H9 (cell line): ENCODE measurements around the gene ARAP2. TPM values are rescaled to one million over a fixed set of nuclear protein-coding genes. Genes with fewer than 3 reads are reported as not detected.

Experiments used
- DNase-seq: peaks from one replicate; pipeline ENCODE4 v3.0.0-alpha.2; 2017
- H2AFZ ChIP-seq: one replicate; pipeline ENCODE4 v1.6.1; 2013; ENCODE audit warnings: mild to moderate bottlenecking, low read length, control low read depth, moderate library complexity
- H2AK5ac ChIP-seq: 2 replicates; pipeline ENCODE4 v1.6.1; 2013; ENCODE audit warnings: low read length, control low read depth, mixed read lengths; ENCODE audit not compliant: insufficient read length
- H2BK120ac ChIP-seq: one replicate; pipeline ENCODE4 v1.6.1; 2013; ENCODE audit warnings: low read depth, mild to moderate bottlenecking, low read length, control low read depth, inconsistent platforms; ENCODE audit not compliant: poor library complexity, severe bottlenecking
- H2BK12ac ChIP-seq: 2 replicates; pipeline ENCODE4 v1.6.1; 2013; ENCODE audit warnings: low read length, control low read depth, mixed read lengths, low read depth; ENCODE audit not compliant: insufficient read length
- H2BK15ac ChIP-seq: 2 replicates; pipeline ENCODE4 v1.6.1; 2013; ENCODE audit warnings: low read depth, low read length, control low read depth
- H2BK20ac ChIP-seq: one replicate; pipeline ENCODE4 v1.6.1; 2013; ENCODE audit warnings: low read depth, mild to moderate bottlenecking, low read length, control low read depth, inconsistent platforms; ENCODE audit not compliant: poor library complexity, severe bottlenecking
- H2BK5ac ChIP-seq: 2 replicates; pipeline ENCODE4 v1.6.1; 2013; ENCODE audit warnings: low read length, control low read depth, mixed read lengths; ENCODE audit not compliant: insufficient read length
- H3K14ac ChIP-seq: 2 replicates; pipeline ENCODE4 v1.6.1; 2013; ENCODE audit warnings: low read length, control low read depth; ENCODE audit not compliant: insufficient read depth
- H3K18ac ChIP-seq: 2 replicates; pipeline ENCODE4 v1.6.1; 2013; ENCODE audit warnings: low read depth, mild to moderate bottlenecking, mixed read lengths, low read length, control low read depth; ENCODE audit not compliant: insufficient read length
- H3K23ac ChIP-seq: 2 replicates; pipeline ENCODE4 v1.6.1; 2013; ENCODE audit warnings: low read length, control low read depth, mixed read lengths, low read depth; ENCODE audit not compliant: insufficient read length
- H3K23me2 ChIP-seq: 2 replicates; pipeline ENCODE4 v1.6.1; 2013; ENCODE audit warnings: low read depth, mild to moderate bottlenecking, mixed read lengths, low read length, control low read depth; ENCODE audit not compliant: insufficient read length, poor library complexity, severe bottlenecking
- H3K27ac ChIP-seq: 2 replicates; pipeline ENCODE4 v1.5.1; 2013; ENCODE audit warnings: low read length, control low read depth, mixed read lengths, low read depth; ENCODE audit not compliant: insufficient read length
- H3K27me3 ChIP-seq: 2 replicates; pipeline ENCODE4 v1.6.1; 2013; ENCODE audit warnings: low read length, control low read depth, inconsistent platforms; ENCODE audit not compliant: insufficient read depth
- H3K4ac ChIP-seq: 2 replicates; pipeline ENCODE4 v1.6.1; 2013; ENCODE audit warnings: low read depth, mild to moderate bottlenecking, control low read depth, inconsistent platforms, low read length, moderate library complexity
- H3K4me1 ChIP-seq: 2 replicates; pipeline ENCODE4 v1.6.1; 2013; ENCODE audit warnings: low read length, control low read depth, inconsistent platforms; ENCODE audit not compliant: insufficient read depth
- H3K4me2 ChIP-seq: 2 replicates; pipeline ENCODE4 v1.6.1; 2013; ENCODE audit warnings: low read length, control low read depth, mixed read lengths; ENCODE audit not compliant: insufficient read length, insufficient read depth
- H3K56ac ChIP-seq: 2 replicates; pipeline ENCODE4 v1.6.1; 2013; ENCODE audit warnings: low read depth, mild to moderate bottlenecking, mixed read lengths, low read length, control low read depth; ENCODE audit not compliant: insufficient read length
- H3K79me1 ChIP-seq: 2 replicates; pipeline ENCODE4 v1.6.1; 2013; ENCODE audit warnings: low read depth, mild to moderate bottlenecking, moderate library complexity, low read length, control low read depth, inconsistent platforms; ENCODE audit not compliant: insufficient read depth, poor library complexity, severe bottlenecking
- H3K79me2 ChIP-seq: 2 replicates; pipeline ENCODE4 v1.6.1; 2013; ENCODE audit warnings: low read length, control low read depth, inconsistent platforms; ENCODE audit not compliant: insufficient read depth
- H3K9ac ChIP-seq: 2 replicates; pipeline ENCODE4 v1.6.1; 2013; ENCODE audit warnings: low read length, control low read depth, mixed read lengths; ENCODE audit not compliant: insufficient read length; ENCODE audit errors: extremely low read depth
- H3K9me3 ChIP-seq: one replicate; pipeline ENCODE4 v1.6.1; 2013; ENCODE audit warnings: low read depth, low read length, inconsistent platforms; ENCODE audit not compliant: control insufficient read depth
- H3T11ph ChIP-seq: one replicate; pipeline ENCODE4 v1.6.1; 2013; ENCODE audit warnings: mild to moderate bottlenecking, low read length, control low read depth, inconsistent platforms
- H4K20me1 ChIP-seq: one replicate; pipeline ENCODE4 v1.6.1; 2013; ENCODE audit not compliant: control insufficient read depth, insufficient read length, insufficient read depth
- H4K5ac ChIP-seq: 2 replicates; pipeline ENCODE4 v1.6.1; 2013; ENCODE audit warnings: low read depth, mild to moderate bottlenecking, mixed read lengths, low read length, control low read depth; ENCODE audit not compliant: insufficient read length
- H4K8ac ChIP-seq: replicated peaks from 2 replicates; pipeline ENCODE4 v1.6.1; 2013; ENCODE audit warnings: low read length, control low read depth, mixed read lengths, low read depth; ENCODE audit not compliant: insufficient read length
- H4K91ac ChIP-seq: 2 replicates; pipeline ENCODE4 v1.6.1; 2013; ENCODE audit warnings: low read depth, mild to moderate bottlenecking, moderate library complexity, mixed read lengths, low read length, control low read depth; ENCODE audit not compliant: insufficient read length
- H3K27ac Mint-ChIP-seq, 3 experiments: 2 replicates in 2 of 3; 3 replicates in 1 of 3; pipeline ENCODE4 v1.8.0; 2020 to 2021; ENCODE audit warnings: mixed read lengths in 3 of 3, mild to moderate bottlenecking in 1 of 3, moderate library complexity in 1 of 3
- H3K27me3 Mint-ChIP-seq: 2 replicates; pipeline ENCODE4 v1.8.0; 2021; ENCODE audit warnings: low read depth, mild to moderate bottlenecking, moderate library complexity, mixed read lengths
- H3K36me3 Mint-ChIP-seq, 3 experiments: 2 replicates in 2 of 3; 3 replicates in 1 of 3; pipeline ENCODE4 v1.8.0; 2020 to 2021; ENCODE audit warnings: low read depth in 3 of 3, mixed read lengths in 3 of 3; ENCODE audit not compliant: insufficient read depth in 1 of 3
- H3K4me1 Mint-ChIP-seq, 2 experiments: 2 replicates each; pipeline ENCODE4 v1.8.0; 2020; ENCODE audit warnings: mixed read lengths in 2 of 2
- H3K4me3 Mint-ChIP-seq, 2 experiments: 2 replicates in 1 of 2; 3 replicates in 1 of 2; pipeline ENCODE4 v1.8.0; 2020 to 2021; ENCODE audit warnings: mild to moderate bottlenecking in 2 of 2, mixed read lengths in 2 of 2, moderate library complexity in 1 of 2
- H3K9me3 Mint-ChIP-seq, 2 experiments: 2 replicates in 1 of 2; 3 replicates in 1 of 2; pipeline ENCODE4 v1.8.0; 2020; ENCODE audit warnings: mild to moderate bottlenecking in 2 of 2, mixed read lengths in 2 of 2, moderate library complexity in 1 of 2
- CTCF ChIP-seq: fragments of 200-600 bp; sonication (generic); conservative IDR thresholded peaks from 3 replicates; pipeline ENCODE4 v1.8.0; 2021; ENCODE audit warnings: antibody characterized with exemption, mild to moderate bottlenecking
- WGBS: extraction: QIAGEN DNeasy Blood & Tissue Kit; methylation state at CpG from one replicate; pipeline ENCODE4 v1.1.7; 2013; ENCODE audit warnings: missing lambda C conversion rate, low lambda C conversion rate, mixed read lengths; ENCODE audit not compliant: insufficient read length; ENCODE audit errors: extremely low coverage; 5-methylcytosine and 5-hydroxymethylcytosine counted together
- total RNA-seq: library from RNA; stranded (reverse); gene quantifications from 2 replicates; pipeline ENCODE4 v1.2.1, GENCODE V29; 2021

Gene ARAP2
- total RNA-seq, 1 experiment from 2014 or later: 6.3 TPM

- no peak overlapping the region for H2AK5ac ChIP-seq
- no CpG with 5 or more reads among the region's 6 CpGs for WGBS
- no peak overlapping the region for H2AFZ ChIP-seq
- H3K79me2 ChIP-seq: no peaks in the 10 kb centered on the region
- Mint-ChIP-seq H3K4me3 (no peak overlapping the region), H3K9me3 (no peaks in the 10 kb centered on the region), H3K36me3 (no peaks in the 10 kb centered on the region; a peak in 1 of 7 replicates), H3K4me1 (peaks cover 4 to 8% of the 10 kb centered on the region in 2 experiments), H3K27ac (no peak overlapping the region; a peak in 1 of 7 replicates), H3K27me3 (no peaks in the 10 kb centered on the region)
- no peak for TF ChIP-seq CTCF
- H3K23me2 ChIP-seq: no peaks in the 10 kb centered on the region
- no peak overlapping the region for H3K23ac ChIP-seq
- H3K56ac ChIP-seq: no peak overlapping the region
- no peak overlapping the region for H2BK12ac ChIP-seq
- no peak overlapping the region for H2BK20ac ChIP-seq
- no peaks in the 10 kb centered on the region for H3K27me3 ChIP-seq
- no peak overlapping the region for H3K14ac ChIP-seq
- H3K9me3 ChIP-seq: no peaks in the 10 kb centered on the region
- no peak overlapping the region for H3K27ac ChIP-seq
- H3K4ac ChIP-seq: no peak overlapping the region
- no peak overlapping the region for H3K9ac ChIP-seq
- no peaks in the 10 kb centered on the region for H3K79me1 ChIP-seq
- H2BK5ac ChIP-seq: no peak overlapping the region
- H2BK15ac ChIP-seq: no peak overlapping the region
- no peak overlapping the region for H3K4me2 ChIP-seq
- no peaks in the 10 kb centered on the region for H4K20me1 ChIP-seq
- no peak overlapping the region for H2BK120ac ChIP-seq
- no peaks in the 10 kb centered on the region for H3K4me1 ChIP-seq
- DNase-seq: no peak
- no peak overlapping the region for H4K91ac ChIP-seq
- no peak overlapping the region for H3K18ac ChIP-seq
- H4K5ac ChIP-seq: no peak overlapping the region
- no peak overlapping the region for H4K8ac ChIP-seq
- no peak overlapping the region for H3T11ph ChIP-seq
Measured at GRCh38 chr4:36168127-36168878, 76.0 kb downstream of the ARAP2 start.
